ENCODE measurements around the gene TEX2. TPM values are rescaled to one million over a fixed set of nuclear protein-coding genes. Genes with fewer than 3 reads are reported as not detected.

The TEX2 gene
- polyA plus RNA-seq, 3 donors: 6.5 to 8.7 (median 7.8) TPM

DNA sequence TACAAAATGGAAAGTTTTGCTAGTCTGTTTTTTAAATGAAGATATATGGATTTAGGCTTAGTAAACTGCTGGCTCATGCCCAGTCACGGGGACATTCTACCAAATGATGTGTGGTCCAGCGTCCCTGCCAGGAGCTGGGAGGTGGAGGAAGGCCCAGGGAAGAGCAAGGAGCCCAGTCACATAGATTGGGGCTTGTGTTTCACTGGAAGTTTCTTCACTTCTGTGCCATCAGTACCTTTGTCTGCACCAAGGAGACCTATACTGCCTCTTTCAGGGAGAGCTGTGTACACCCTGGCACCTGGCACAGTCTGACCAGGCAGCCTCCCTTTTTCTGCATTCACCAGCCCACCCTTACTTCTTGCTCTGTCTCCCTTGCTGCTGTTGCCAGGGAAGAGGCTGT is 100.5 kb downstream of the TEX2 start:
- H3K27ac Mint-ChIP-seq: peak overlapping the region in 2 of 7 donors; percentile 13 to 42
- no peaks in the 10 kb centered on the region for H3K4me1 Mint-ChIP-seq
- DNase-seq: no peak
- intact Hi-C loops (cut with micrococcal nuclease): no loop called here
- Histone ChIP-seq H4K20me1 (ENCODE audit: insufficient read depth, low read length) (no peaks in the 10 kb centered on the region), H3K79me2 (ENCODE audit: insufficient read depth, low read length) (no peaks in the 10 kb centered on the region), H3K36me3 (replicated peaks in 1 of 2; ENCODE audit: control insufficient read depth in 1 of 2, insufficient read depth in 2 of 2, low read length in 2 of 2) (peaks cover 39 to 94% of the 10 kb centered on the region in 2 donors), H2AFZ (ENCODE audit: insufficient read depth, low read depth, low read length, poor library complexity, severe bottlenecking) (no peak overlapping the region), H3K9ac (ENCODE audit: insufficient read depth, low read length, poor library complexity, severe bottlenecking) (no peak overlapping the region), H3K27ac (ENCODE audit: low read depth in 1 of 2, low read length in 2 of 2) (no peak overlapping the region), H3K4me1 (ENCODE audit: control insufficient read depth in 1 of 2, insufficient read depth in 2 of 2, low read length in 2 of 2) (no peaks in the 10 kb centered on the region), H3K4me2 (replicated peaks; ENCODE audit: extremely low read depth, low read length, poor library complexity, severe bottlenecking) (no peak overlapping the region), H3K9me3 (replicated peaks in 1 of 2; ENCODE audit: control insufficient read depth in 1 of 2, insufficient read depth in 1 of 2, low read length in 2 of 2) (no peaks in the 10 kb centered on the region), H3K27me3 (ENCODE audit: control insufficient read depth in 2 of 2, insufficient read depth in 2 of 2, low read length in 2 of 2) (no peaks in the 10 kb centered on the region), H3K4me3 (replicated peaks in 1 of 3; ENCODE audit: low read depth in 2 of 3, low read length in 3 of 3) (no peak overlapping the region)
- H3K36me3 Mint-ChIP-seq: peaks cover 53 to 67% of the 10 kb centered on the region in 2 donors
- TF ChIP-seq, protein P1, sequence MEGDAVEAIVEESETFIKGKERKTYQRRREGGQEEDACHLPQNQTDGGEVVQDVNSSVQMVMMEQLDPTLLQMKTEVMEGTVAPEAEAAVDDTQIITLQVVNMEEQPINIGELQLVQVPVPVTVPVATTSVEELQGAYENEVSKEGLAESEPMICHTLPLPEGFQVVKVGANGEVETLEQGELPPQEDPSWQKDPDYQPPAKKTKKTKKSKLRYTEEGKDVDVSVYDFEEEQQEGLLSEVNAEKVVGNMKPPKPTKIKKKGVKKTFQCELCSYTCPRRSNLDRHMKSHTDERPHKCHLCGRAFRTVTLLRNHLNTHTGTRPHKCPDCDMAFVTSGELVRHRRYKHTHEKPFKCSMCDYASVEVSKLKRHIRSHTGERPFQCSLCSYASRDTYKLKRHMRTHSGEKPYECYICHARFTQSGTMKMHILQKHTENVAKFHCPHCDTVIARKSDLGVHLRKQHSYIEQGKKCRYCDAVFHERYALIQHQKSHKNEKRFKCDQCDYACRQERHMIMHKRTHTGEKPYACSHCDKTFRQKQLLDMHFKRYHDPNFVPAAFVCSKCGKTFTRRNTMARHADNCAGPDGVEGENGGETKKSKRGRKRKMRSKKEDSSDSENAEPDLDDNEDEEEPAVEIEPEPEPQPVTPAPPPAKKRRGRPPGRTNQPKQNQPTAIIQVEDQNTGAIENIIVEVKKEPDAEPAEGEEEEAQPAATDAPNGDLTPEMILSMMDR (IDR thresholded peaks at IDR 0.05): no peak
- WGBS (ENCODE audit: insufficient coverage): 93% methylated on average over 2 of the region's 2 CpGs
- no peak overlapping the region for H3K4me3 Mint-ChIP-seq
- H3K9me3 Mint-ChIP-seq: no peaks in the 10 kb centered on the region
- H3K27me3 Mint-ChIP-seq (ENCODE audit: low read depth in 3 of 3): no peaks in the 10 kb centered on the region

DNA sequence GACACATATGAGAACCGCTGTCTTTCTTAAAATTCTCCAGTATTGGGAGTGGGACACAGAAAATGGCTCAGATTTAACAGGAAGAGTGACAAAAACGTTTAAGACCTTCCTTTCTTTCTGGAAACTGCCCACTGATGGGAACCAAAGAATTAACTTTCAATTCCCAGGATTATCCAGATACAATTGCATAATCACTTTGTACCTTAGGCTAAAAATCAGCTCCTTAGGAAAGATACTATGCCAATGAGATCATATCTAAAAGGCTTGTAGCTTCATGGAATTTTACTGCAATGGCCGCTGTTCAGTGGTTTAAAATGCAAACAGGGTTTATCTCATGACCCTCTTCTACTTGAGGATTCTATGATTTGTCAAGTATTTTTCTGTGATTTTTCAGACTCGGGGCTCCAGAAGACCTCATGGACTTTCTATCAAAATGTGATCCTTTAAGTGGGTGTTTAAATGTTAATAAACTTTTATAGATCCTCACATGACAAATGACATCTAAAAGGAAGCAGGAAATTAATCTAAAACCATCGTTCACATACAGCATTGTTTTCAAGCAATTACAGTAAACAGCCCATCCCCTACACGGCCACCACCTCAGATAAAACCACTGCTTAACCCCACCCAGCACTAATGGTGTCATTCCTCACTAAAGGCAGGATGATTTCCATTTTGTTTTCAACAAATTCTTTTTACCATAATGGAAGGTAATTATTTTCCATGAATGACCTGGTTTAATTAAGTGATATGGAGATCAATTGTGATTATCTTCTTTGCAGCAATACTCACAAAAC is 101.5 kb downstream of the TEX2 start:
- peaks cover under 1% of the 10 kb centered on the region for H3K4me1 Mint-ChIP-seq
- intact Hi-C loops (cut with micrococcal nuclease): no loop called here

More for the DNA sequence above, 101.5 kb downstream of the TEX2 start:
- Histone ChIP-seq H3K79me2 (ENCODE audit: insufficient read depth, low read length) (no peaks in the 10 kb centered on the region), H3K27ac (ENCODE audit: low read depth in 1 of 2, low read length in 2 of 2) (no peak overlapping the region), H3K4me3 (replicated peaks in 1 of 3; ENCODE audit: low read depth in 2 of 3, low read length in 3 of 3) (no peak overlapping the region), H3K27me3 (ENCODE audit: control insufficient read depth in 2 of 2, insufficient read depth in 2 of 2, low read length in 2 of 2) (no peaks in the 10 kb centered on the region), H3K9me3 (replicated peaks in 1 of 2; ENCODE audit: control insufficient read depth in 1 of 2, insufficient read depth in 1 of 2, low read length in 2 of 2) (no peaks in the 10 kb centered on the region), H2AFZ (ENCODE audit: insufficient read depth, low read depth, low read length, poor library complexity, severe bottlenecking) (no peak overlapping the region), H3K36me3 (replicated peaks in 1 of 2; ENCODE audit: control insufficient read depth in 1 of 2, insufficient read depth in 2 of 2, low read length in 2 of 2) (peaks cover 34 to 94% of the 10 kb centered on the region in 2 donors), H4K20me1 (ENCODE audit: insufficient read depth, low read length) (no peaks in the 10 kb centered on the region), H3K4me1 (ENCODE audit: control insufficient read depth in 1 of 2, insufficient read depth in 2 of 2, low read length in 2 of 2) (peaks cover 0 to 1% of the 10 kb centered on the region in 2 donors), H3K4me2 (replicated peaks; ENCODE audit: extremely low read depth, low read length, poor library complexity, severe bottlenecking) (no peak overlapping the region), H3K9ac (ENCODE audit: insufficient read depth, low read length, poor library complexity, severe bottlenecking) (no peak overlapping the region)
- Mint-ChIP-seq H3K36me3 (peaks cover 48 to 60% of the 10 kb centered on the region in 2 donors), H3K27me3 (ENCODE audit: low read depth in 3 of 3) (no peaks in the 10 kb centered on the region), H3K9me3 (no peaks in the 10 kb centered on the region), H3K27ac (no peak overlapping the region), H3K4me3 (no peak overlapping the region)
- TF ChIP-seq, protein P1 (IDR thresholded peaks at IDR 0.05): no peak
- 100% methylated on average over 1 of the region's 6 CpGs for WGBS (ENCODE audit: insufficient coverage)
- no peak for DNase-seq

Measured in CD14-positive monocyte (primary cell).